GM23338 (cell line): ENCODE data around the gene ID3. TPM values are rescaled to one million over a fixed set of nuclear protein-coding genes. Genes with fewer than 3 reads are reported as not detected.

Source experiments
- ATAC-seq: fragments of 200-7000 bp; cut with Tn5 transposase; 3 replicates; pipeline ENCODE4 v1.9.1; 2020
- DNase-seq: peaks from one replicate; pipeline ENCODE4 v3.0.0-alpha.2; 2015; ENCODE audit warnings: low spot score
- H2AFZ ChIP-seq: fragments of 200-600 bp; sonication (generic); 2 replicates; pipeline ENCODE4 v1.8.0; 2016; ENCODE audit warnings: antibody characterized with exemption, mild to moderate bottlenecking, moderate library complexity
- H3F3A ChIP-seq: fragments of 200-600 bp; sonication (generic); replicated peaks from 2 replicates; pipeline ENCODE4 v1.8.0; 2017; ENCODE audit warnings: antibody characterized with exemption, mixed run types, low read depth
- H3K27ac ChIP-seq: fragments of 200-600 bp; sonication (generic); 2 replicates; pipeline ENCODE4 v1.6.1; 2016; ENCODE audit warnings: low read depth
- H3K27me3 ChIP-seq: fragments of 200-600 bp; sonication (generic); 2 replicates; pipeline ENCODE4 v1.8.0; 2016; ENCODE audit warnings: mild to moderate bottlenecking, mixed run types, moderate library complexity; ENCODE audit not compliant: insufficient read depth
- H3K36me3 ChIP-seq: fragments of 200-600 bp; sonication (generic); 2 replicates; pipeline ENCODE4 v1.8.0; 2016; ENCODE audit warnings: mild to moderate bottlenecking; ENCODE audit not compliant: insufficient read depth
- H3K4me1 ChIP-seq: fragments of 200-600 bp; sonication (generic); 2 replicates; pipeline ENCODE4 v1.8.0; 2016; ENCODE audit warnings: mild to moderate bottlenecking, moderate library complexity; ENCODE audit not compliant: insufficient read depth
- H3K4me2 ChIP-seq: fragments of 200-600 bp; sonication (generic); 2 replicates; pipeline ENCODE4 v1.7.1; 2017; ENCODE audit warnings: mixed run types
- H3K4me3 ChIP-seq: fragments of 200-600 bp; sonication (generic); 2 replicates; pipeline ENCODE4 v1.6.1; 2016; ENCODE audit warnings: mixed run types
- H3K79me2 ChIP-seq: fragments of 200-600 bp; sonication (generic); replicated peaks from 2 replicates; pipeline ENCODE4 v1.8.0; 2017; ENCODE audit warnings: mild to moderate bottlenecking; ENCODE audit not compliant: insufficient read depth
- H3K9me2 ChIP-seq: fragments of 200-600 bp; sonication (generic); 2 replicates; pipeline ENCODE4 v1.8.0; 2017; ENCODE audit not compliant: insufficient read depth
- H4K20me1 ChIP-seq: fragments of 200-600 bp; sonication (generic); replicated peaks from 2 replicates; pipeline ENCODE4 v1.8.0; 2017; ENCODE audit warnings: mild to moderate bottlenecking; ENCODE audit not compliant: insufficient read depth
- H3K27ac Mint-ChIP-seq: 2 replicates; pipeline ENCODE4 v1.8.0; 2020; ENCODE audit warnings: inconsistent platforms, mild to moderate bottlenecking, moderate library complexity, mixed read lengths
- H3K27me3 Mint-ChIP-seq: 3 replicates; pipeline ENCODE4 v1.8.0; 2022; ENCODE audit warnings: low read depth, mild to moderate bottlenecking, moderate library complexity, mixed read lengths, inconsistent platforms; ENCODE audit not compliant: insufficient read depth, poor library complexity
- H3K36me3 Mint-ChIP-seq: 3 replicates; pipeline ENCODE4 v1.8.0; 2021; ENCODE audit warnings: low read depth, mild to moderate bottlenecking, inconsistent platforms, moderate library complexity, mixed read lengths
- H3K4me1 Mint-ChIP-seq: 3 replicates; pipeline ENCODE4 v1.8.0; 2020; ENCODE audit warnings: mild to moderate bottlenecking, inconsistent platforms, mixed read lengths
- H3K4me3 Mint-ChIP-seq: 3 replicates; pipeline ENCODE4 v1.8.0; 2021; ENCODE audit warnings: moderate library complexity, mild to moderate bottlenecking, inconsistent platforms, mixed read lengths
- H3K9me3 Mint-ChIP-seq: 3 replicates; pipeline ENCODE4 v1.8.0; 2020; ENCODE audit warnings: moderate library complexity, mild to moderate bottlenecking, inconsistent platforms, mixed read lengths
- CREB1 ChIP-seq: fragments of 250-450 bp; sonication (Bioruptor Pico); IDR thresholded peaks from 2 replicates; pipeline ENCODE4 v1.5.0; 2020; ENCODE audit warnings: low read depth, mild to moderate bottlenecking, moderate library complexity
- EZH2phosphoT487 ChIP-seq: fragments of 200-600 bp; sonication (generic); IDR thresholded peaks from one replicate; pipeline ENCODE4 v1.8.1; 2018; ENCODE audit warnings: antibody characterized with exemption; ENCODE audit not compliant: unreplicated experiment
- JUNB ChIP-seq: IDR thresholded peaks from one replicate; pipeline ENCODE4 v1.6.1; 2016; ENCODE audit warnings: antibody characterized with exemption; ENCODE audit not compliant: unreplicated experiment
- STAT1 ChIP-seq: IDR thresholded peaks from one replicate; pipeline ENCODE4 v1.6.1; 2016; ENCODE audit warnings: antibody characterized with exemption; ENCODE audit not compliant: unreplicated experiment
- ZNF114 ChIP-seq: fragments of 250-450 bp; sonication (Bioruptor Pico); IDR thresholded peaks from 2 replicates; pipeline ENCODE4 v1.5.0; 2020; ENCODE audit warnings: mild to moderate bottlenecking, moderate library complexity
- ZNF331 ChIP-seq: fragments of 250-450 bp; sonication (Bioruptor Pico); IDR thresholded peaks from 2 replicates; pipeline ENCODE4 v1.5.0; 2020; ENCODE audit warnings: low read depth, mild to moderate bottlenecking, moderate library complexity
- polyA plus RNA-seq: library from polyadenylated mRNA; unstranded; fragments of >200 nt; fragmentation: Nextera tagmentation; extraction: Ambion mirVana; gene quantifications from 2 replicates; pipeline ENCODE4 v1.2.1, GENCODE V29; 2016
- total RNA-seq: library from RNA; depleted of rRNA; stranded (reverse); fragments of >200 nt; shearing (Covaris generic); gene quantifications from 2 replicates; pipeline ENCODE4 v1.2.3, GENCODE V29; 2014
- TF ChIP-seq, protein P1 (sequence below): IDR thresholded peaks from one replicate; pipeline ENCODE4 v1.6.1; 2018; ENCODE audit warnings: antibody characterized with exemption; ENCODE audit not compliant: unreplicated experiment
- TF ChIP-seq, protein P2 (sequence below): IDR thresholded peaks from 2 replicates; pipeline ENCODE4 v1.6.1; 2016; ENCODE audit warnings: antibody characterized with exemption

Gene ID3
- total and polyA plus RNA-seq, 2 experiments from 2014 or later = 164 to 345 TPM

DNA sequence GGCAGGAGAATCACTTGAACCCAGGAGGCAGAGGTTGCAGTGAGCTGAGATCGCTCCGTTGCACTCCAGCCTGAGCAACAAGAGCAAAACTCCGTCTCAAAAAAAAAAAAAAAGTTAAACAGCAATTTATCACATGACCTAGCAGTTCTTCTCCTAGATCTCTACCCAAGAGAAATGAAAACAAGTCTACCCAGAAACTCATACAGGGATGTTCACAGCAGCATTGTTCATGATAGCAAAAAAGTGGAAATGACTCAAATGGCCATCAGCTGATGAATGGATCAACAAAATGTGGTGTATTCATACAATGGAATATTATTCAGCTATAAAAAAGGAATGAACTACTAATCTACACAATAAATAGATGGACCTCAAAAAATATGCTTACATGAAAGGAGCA lies 12.2 kb upstream of the ID3 start:
- no peaks in the 10 kb centered on the region for H4K20me1 ChIP-seq
- peaks cover 13% of the 10 kb centered on the region for H3K4me1 ChIP-seq
- no peak overlapping the region for H3K4me2 ChIP-seq
- Mint-ChIP-seq H3K27me3 (peaks cover 19% of the 10 kb centered on the region), H3K9me3 (peaks cover 7% of the 10 kb centered on the region; the same call in 2 of the 3 replicates), H3K27ac (no peak overlapping the region), H3K4me3 (no peak overlapping the region), H3K36me3 (peaks cover 4% of the 10 kb centered on the region; the same call in 1 of the 3 replicates), H3K4me1 (peaks cover 37% of the 10 kb centered on the region)
- TF ChIP-seq EZH2phosphoT487 = no peak
- no peaks in the 10 kb centered on the region for H3K9me2 ChIP-seq
- H3K27me3 ChIP-seq = peaks cover 21% of the 10 kb centered on the region
- no peak overlapping the region for H3K4me3 ChIP-seq
- no peaks in the 10 kb centered on the region for H3K79me2 ChIP-seq
- H2AFZ ChIP-seq = no peak overlapping the region
- H3K27ac ChIP-seq = no peak overlapping the region
- ATAC-seq (no peak), DNase-seq (no peak)
- H3K36me3 ChIP-seq = no peaks in the 10 kb centered on the region
- no peaks in the 10 kb centered on the region for H3F3A ChIP-seq

DNA sequence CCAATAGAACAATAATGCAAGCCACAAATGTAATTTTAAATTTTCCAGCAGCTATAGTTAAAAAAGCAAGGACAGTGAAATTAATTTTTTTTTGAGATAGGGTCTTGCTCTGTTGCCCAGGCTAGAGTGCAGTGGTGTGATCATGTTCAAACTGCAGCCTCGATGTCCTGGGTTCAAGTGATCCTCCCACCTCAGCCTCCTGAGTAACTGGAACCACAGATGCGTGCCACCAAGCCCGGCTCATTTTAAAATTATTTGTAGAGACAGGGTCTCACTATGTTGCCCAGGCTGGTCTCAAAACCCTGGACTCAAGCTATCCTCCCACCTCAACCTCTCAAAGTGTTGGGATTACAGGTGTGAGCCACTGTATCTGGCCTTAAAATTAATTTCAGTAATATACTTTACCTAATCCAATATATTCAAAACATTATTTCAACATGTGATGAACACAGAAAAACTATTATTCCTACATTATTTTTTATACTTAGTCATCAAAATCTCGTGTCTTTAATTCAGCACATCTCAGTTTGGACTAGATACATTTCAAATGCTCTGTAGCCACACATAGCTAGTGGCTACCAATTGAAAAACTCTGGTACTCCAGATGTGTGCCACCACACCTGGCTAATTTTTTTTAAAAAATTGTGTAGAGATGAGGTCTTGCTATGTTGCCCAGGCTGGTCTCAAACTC lies 10.8 kb upstream of the ID3 start:
- TF ChIP-seq STAT1 = no peak
- TF ChIP-seq CREB1 = no peak
- TF ChIP-seq, protein P1, sequence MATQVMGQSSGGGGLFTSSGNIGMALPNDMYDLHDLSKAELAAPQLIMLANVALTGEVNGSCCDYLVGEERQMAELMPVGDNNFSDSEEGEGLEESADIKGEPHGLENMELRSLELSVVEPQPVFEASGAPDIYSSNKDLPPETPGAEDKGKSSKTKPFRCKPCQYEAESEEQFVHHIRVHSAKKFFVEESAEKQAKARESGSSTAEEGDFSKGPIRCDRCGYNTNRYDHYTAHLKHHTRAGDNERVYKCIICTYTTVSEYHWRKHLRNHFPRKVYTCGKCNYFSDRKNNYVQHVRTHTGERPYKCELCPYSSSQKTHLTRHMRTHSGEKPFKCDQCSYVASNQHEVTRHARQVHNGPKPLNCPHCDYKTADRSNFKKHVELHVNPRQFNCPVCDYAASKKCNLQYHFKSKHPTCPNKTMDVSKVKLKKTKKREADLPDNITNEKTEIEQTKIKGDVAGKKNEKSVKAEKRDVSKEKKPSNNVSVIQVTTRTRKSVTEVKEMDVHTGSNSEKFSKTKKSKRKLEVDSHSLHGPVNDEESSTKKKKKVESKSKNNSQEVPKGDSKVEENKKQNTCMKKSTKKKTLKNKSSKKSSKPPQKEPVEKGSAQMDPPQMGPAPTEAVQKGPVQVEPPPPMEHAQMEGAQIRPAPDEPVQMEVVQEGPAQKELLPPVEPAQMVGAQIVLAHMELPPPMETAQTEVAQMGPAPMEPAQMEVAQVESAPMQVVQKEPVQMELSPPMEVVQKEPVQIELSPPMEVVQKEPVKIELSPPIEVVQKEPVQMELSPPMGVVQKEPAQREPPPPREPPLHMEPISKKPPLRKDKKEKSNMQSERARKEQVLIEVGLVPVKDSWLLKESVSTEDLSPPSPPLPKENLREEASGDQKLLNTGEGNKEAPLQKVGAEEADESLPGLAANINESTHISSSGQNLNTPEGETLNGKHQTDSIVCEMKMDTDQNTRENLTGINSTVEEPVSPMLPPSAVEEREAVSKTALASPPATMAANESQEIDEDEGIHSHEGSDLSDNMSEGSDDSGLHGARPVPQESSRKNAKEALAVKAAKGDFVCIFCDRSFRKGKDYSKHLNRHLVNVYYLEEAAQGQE = no peak
- TF ChIP-seq JUNB = no peak
- no peak for TF ChIP-seq ZNF331 (CRISPR knock-in tag)
- no peak for TF ChIP-seq ZNF114 (CRISPR knock-in tag)
- TF ChIP-seq, protein P2, sequence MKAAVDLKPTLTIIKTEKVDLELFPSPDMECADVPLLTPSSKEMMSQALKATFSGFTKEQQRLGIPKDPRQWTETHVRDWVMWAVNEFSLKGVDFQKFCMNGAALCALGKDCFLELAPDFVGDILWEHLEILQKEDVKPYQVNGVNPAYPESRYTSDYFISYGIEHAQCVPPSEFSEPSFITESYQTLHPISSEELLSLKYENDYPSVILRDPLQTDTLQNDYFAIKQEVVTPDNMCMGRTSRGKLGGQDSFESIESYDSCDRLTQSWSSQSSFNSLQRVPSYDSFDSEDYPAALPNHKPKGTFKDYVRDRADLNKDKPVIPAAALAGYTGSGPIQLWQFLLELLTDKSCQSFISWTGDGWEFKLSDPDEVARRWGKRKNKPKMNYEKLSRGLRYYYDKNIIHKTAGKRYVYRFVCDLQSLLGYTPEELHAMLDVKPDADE = no peak
- H3K36me3 ChIP-seq = no peaks in the 10 kb centered on the region
- H3K4me1 ChIP-seq = peaks cover 13% of the 10 kb centered on the region
- peaks cover 4% of the 10 kb centered on the region; the same call in 1 of the 3 replicates for H3K36me3 Mint-ChIP-seq
- ATAC-seq = no peak
- H3K27me3 ChIP-seq = peaks cover 21% of the 10 kb centered on the region
- no peak overlapping the region for H3K4me2 ChIP-seq
- H3K4me1 Mint-ChIP-seq = peaks cover 33% of the 10 kb centered on the region
- no peak for DNase-seq
- H2AFZ ChIP-seq = no peak overlapping the region
- no peaks in the 10 kb centered on the region for H3K79me2 ChIP-seq
- H3K9me3 Mint-ChIP-seq = peaks cover 4% of the 10 kb centered on the region; the same call in 2 of the 3 replicates
- no peaks in the 10 kb centered on the region for H4K20me1 ChIP-seq
- H3F3A ChIP-seq = peaks cover 7% of the 10 kb centered on the region; the same call in 1 of the 2 replicates
- no peak overlapping the region for H3K4me3 Mint-ChIP-seq
- H3K27ac ChIP-seq = no peak overlapping the region
- H3K27me3 Mint-ChIP-seq = peaks cover 21% of the 10 kb centered on the region
- no peak overlapping the region for H3K27ac Mint-ChIP-seq
- H3K9me2 ChIP-seq = no peaks in the 10 kb centered on the region
- H3K4me3 ChIP-seq = no peak overlapping the region
